Hepatocyte (in vitro differentiated cells): ENCODE results near the gene TMCO4.

Experiments used
- CTCF ChIP-seq: fragments of 200-600 bp; sonication (generic); IDR thresholded peaks from 2 replicates; pipeline ENCODE4 v1.5.1; 2016; ENCODE audit warnings: antibody characterized with exemption, mild to moderate bottlenecking; ENCODE audit not compliant: poor library complexity
- EZH2phosphoT487 ChIP-seq: fragments of 200-600 bp; sonication (generic); IDR thresholded peaks from one replicate; pipeline ENCODE4 v1.6.1; 2018; ENCODE audit warnings: antibody characterized with exemption, mild to moderate bottlenecking, low read depth, moderate library complexity; ENCODE audit not compliant: unreplicated experiment, severe bottlenecking

DNA sequence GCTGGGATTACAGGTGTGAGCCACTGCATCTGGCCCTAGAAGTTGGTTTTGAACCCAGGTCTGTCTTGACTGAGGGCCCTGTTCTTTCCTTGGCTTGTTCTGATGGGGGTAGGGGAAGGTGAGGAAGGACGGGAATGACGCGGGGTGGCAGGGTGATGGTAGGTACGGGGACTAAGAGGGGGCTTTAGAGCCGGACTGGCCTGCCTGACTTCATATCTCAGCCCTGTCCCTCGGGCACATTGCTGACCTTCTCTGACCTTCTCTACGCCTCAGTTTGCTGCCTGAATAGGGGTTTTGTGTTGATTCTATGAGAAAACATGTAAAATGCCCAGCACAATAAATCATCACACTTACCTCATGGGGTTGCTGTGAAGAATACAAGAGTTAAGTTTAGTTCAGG lies 8.6 kb upstream of the TMCO4 start:
- no peak for TF ChIP-seq CTCF
- TF ChIP-seq EZH2phosphoT487, result no peak
